Lower lobe of right lung (tissue), 2 donors: ENCODE measurements around the gene SMIM24. TPM values are rescaled to one million over a fixed set of nuclear protein-coding genes. Genes with fewer than 3 reads are reported as not detected.
"Not testable (repeated sequence)": the region's sequence is repeated elsewhere in the genome, so short reads cannot be mapped to it uniquely, and the experiment has no call there.

Experiments used
- ATAC-seq, 2 donors: fragments of 200-7000 bp; cut with Tn5 transposase; one replicate each; pipeline ENCODE4 v1.9.1; 2020 to 2022; ENCODE audit warnings: mild to moderate bottlenecking in 2 of 2, moderate library complexity in 2 of 2
- DNase-seq: peaks from one replicate; pipeline ENCODE4 v3.0.0-alpha.2; 2020
- H3K27ac ChIP-seq: fragments of 200-600 bp; one replicate; pipeline ENCODE4 v1.8.0; 2022
- H3K27me3 ChIP-seq: fragments of 200-600 bp; one replicate; pipeline ENCODE4 v1.8.0; 2022; ENCODE audit warnings: low read depth
- H3K36me3 ChIP-seq: fragments of 200-600 bp; one replicate; pipeline ENCODE4 v1.8.0; 2022; ENCODE audit warnings: mild to moderate bottlenecking
- H3K4me1 ChIP-seq: fragments of 200-600 bp; one replicate; pipeline ENCODE4 v1.8.0; 2022
- H3K4me3 ChIP-seq: fragments of 200-600 bp; one replicate; pipeline ENCODE4 v1.8.0; 2022; ENCODE audit warnings: mild to moderate bottlenecking
- H3K9me3 ChIP-seq: fragments of 200-600 bp; one replicate; pipeline ENCODE4 v1.8.0; 2022
- intact Hi-C: fragments of 100-400 bp; cut with DNase I; formaldehyde crosslinking; loops from one replicate; pipeline ENCODE4 v1.11.0; 2022
- total RNA-seq: library from RNA; stranded (reverse); fragmentation: NEBNext Ultra II Directional; extraction: Animal tissue kit (Norgen Biotek cat#: 25700); gene quantifications from one replicate; pipeline ENCODE4 v1.2.1, GENCODE V29; 2021
- TF ChIP-seq, protein P1 (sequence below): fragments of 200-600 bp; IDR thresholded peaks from one replicate; pipeline ENCODE4 v1.8.0; 2022; ENCODE audit warnings: antibody characterized with exemption, mild to moderate bottlenecking
- donor health status: DM: no; HTN: yes; CAD: no; lungs with severe emphysema.

The SMIM24 gene
- total RNA-seq, 1 donor from 2014 or later: not detected

DNA sequence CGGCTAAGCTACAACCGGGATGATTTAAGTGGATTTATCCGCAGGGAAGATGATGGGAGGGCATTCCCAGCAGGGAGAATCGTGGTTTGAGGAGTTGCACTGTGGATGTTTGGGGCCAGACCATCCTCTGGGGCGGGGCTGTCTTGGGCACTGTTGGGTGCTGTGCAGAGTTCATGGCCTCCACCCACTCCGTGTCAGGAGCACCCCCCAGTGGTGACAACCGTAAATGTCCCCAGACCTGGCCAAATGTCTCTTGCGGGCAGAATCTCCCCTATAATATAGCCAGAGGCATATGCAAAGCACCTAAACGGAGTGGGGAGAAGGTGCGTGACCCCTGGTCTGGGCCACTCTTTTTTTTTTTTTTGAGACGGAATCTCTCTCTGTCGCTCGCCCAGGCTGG lies 40.2 kb downstream of the SMIM24 start:
- peak; percentile 46 to 65 for ATAC-seq
- Histone ChIP-seq H3K27ac (no peak overlapping the region), H3K4me3 (no peak overlapping the region), H3K27me3 (no peaks in the 10 kb centered on the region), H3K4me1 (peaks cover 32% of the 10 kb centered on the region), H3K36me3 (peaks cover 76% of the 10 kb centered on the region), H3K9me3 (no peaks in the 10 kb centered on the region)
- peak; percentile 72 for DNase-seq
- TF ChIP-seq, protein P1, sequence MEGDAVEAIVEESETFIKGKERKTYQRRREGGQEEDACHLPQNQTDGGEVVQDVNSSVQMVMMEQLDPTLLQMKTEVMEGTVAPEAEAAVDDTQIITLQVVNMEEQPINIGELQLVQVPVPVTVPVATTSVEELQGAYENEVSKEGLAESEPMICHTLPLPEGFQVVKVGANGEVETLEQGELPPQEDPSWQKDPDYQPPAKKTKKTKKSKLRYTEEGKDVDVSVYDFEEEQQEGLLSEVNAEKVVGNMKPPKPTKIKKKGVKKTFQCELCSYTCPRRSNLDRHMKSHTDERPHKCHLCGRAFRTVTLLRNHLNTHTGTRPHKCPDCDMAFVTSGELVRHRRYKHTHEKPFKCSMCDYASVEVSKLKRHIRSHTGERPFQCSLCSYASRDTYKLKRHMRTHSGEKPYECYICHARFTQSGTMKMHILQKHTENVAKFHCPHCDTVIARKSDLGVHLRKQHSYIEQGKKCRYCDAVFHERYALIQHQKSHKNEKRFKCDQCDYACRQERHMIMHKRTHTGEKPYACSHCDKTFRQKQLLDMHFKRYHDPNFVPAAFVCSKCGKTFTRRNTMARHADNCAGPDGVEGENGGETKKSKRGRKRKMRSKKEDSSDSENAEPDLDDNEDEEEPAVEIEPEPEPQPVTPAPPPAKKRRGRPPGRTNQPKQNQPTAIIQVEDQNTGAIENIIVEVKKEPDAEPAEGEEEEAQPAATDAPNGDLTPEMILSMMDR: peak; percentile 52
- intact Hi-C loops: no loop called here

DNA sequence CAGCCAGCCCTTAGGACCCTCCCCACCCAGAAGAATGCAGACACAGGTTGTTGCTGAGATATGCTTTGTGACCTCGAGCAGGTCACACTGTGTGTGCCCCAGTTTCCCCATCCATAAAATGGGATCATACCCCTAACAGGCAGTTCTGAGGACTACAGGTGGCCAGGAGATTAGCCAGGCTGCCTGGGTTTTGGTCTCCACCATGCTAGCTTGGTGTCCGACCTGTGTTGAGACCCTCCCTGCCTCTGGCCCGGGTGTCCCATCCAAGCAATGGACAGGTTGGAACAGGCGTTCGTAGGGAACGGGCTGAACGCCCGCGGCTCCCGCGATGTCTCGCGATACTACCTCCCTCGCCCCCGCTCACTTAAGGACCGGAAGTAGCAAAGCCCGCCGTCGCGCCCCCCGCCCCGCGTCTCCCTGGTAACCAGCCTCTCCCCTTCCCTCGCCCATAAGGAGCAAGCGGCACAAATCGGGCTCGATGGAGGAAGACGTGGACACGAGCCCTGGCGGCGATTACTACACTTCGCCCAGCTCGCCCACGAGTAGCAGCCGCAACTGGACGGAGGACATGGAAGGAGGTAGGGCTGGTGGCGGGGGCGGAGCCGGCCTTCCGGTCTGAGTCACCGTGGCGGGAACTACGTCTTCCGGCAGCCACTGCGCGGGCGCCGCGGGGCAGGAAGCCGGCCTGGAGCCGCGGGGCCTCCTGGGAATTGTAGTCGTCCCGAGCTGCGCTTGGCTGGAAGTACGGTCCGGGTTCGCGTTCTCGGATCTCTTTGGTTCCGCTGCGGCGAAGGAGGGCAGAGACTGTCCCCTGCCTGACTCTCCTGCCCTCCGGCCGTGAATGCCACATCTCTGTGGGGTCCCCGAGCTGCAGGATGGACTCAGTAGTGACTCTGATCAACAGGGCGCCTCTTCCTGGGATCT lies 45.4 kb downstream of the SMIM24 start:
- Histone ChIP-seq H3K27ac (peak overlapping the region; percentile 85), H3K4me3 (peak overlapping the region; percentile 60), H3K27me3 (no peaks in the 10 kb centered on the region), H3K9me3 (no peaks in the 10 kb centered on the region), H3K4me1 (peaks cover 31% of the 10 kb centered on the region), H3K36me3 (peaks cover 65% of the 10 kb centered on the region)
- DNase-seq: peak; percentile 98
- ATAC-seq: peak; percentile 98
- TF ChIP-seq, protein P1: no peak
- intact Hi-C loops: no loop called here

GRCh38 chr19:3433805-3434540 lies 46.4 kb downstream of the SMIM24 start:
- Histone ChIP-seq H3K27ac (peak overlapping the region; percentile 85), H3K36me3 (peaks cover 61% of the 10 kb centered on the region), H3K27me3 (no peaks in the 10 kb centered on the region), H3K4me3 (peak overlapping the region; percentile 60), H3K4me1 (peaks cover 39% of the 10 kb centered on the region), H3K9me3 (no peaks in the 10 kb centered on the region)
- intact Hi-C loops: no loop called here
- TF ChIP-seq, protein P1: no peak
- DNase-seq: no peak
- ATAC-seq: no peak

GRCh38 chr19:3433313-3433712 lies 47.0 kb downstream of the SMIM24 start:
- Histone ChIP-seq H3K4me3 (no peak overlapping the region), H3K27me3 (no peaks in the 10 kb centered on the region)

GRCh38 chr19:3431760-3432397 lies 48.4 kb downstream of the SMIM24 start:
- ATAC-seq: no peak
- intact Hi-C loops: no loop called here
- TF ChIP-seq, protein P1: no peak
- peak overlapping the region; percentile 67 for H3K27ac ChIP-seq
- no peak for DNase-seq
- peaks cover 52% of the 10 kb centered on the region for H3K4me1 ChIP-seq
- no peaks in the 10 kb centered on the region for H3K9me3 ChIP-seq
- H3K4me3 ChIP-seq: no peak overlapping the region
- no peaks in the 10 kb centered on the region for H3K27me3 ChIP-seq
- H3K36me3 ChIP-seq: peaks cover 41% of the 10 kb centered on the region

More at GRCh38 chr19:3433313-3433712, 47.0 kb downstream of the SMIM24 start:
- TF ChIP-seq, protein P1: no peak
- Histone ChIP-seq H3K4me1 (peaks cover 44% of the 10 kb centered on the region), H3K27ac (peak overlapping the region; percentile 85), H3K9me3 (no peaks in the 10 kb centered on the region), H3K36me3 (peaks cover 55% of the 10 kb centered on the region)
- ATAC-seq: no peak
- DNase-seq: no peak
- intact Hi-C loops: no loop called here

GRCh38 chr19:3430366-3430680 lies 50.0 kb downstream of the SMIM24 start:
- H3K4me1 ChIP-seq: peaks cover 46% of the 10 kb centered on the region
- H3K27me3 ChIP-seq, H3K9me3 ChIP-seq, ATAC-seq, DNase-seq, intact Hi-C loops, H3K4me3 ChIP-seq: not testable (repeated sequence)
- H3K27ac ChIP-seq: peak overlapping the region; percentile 67
- H3K36me3 ChIP-seq: peaks cover 43% of the 10 kb centered on the region
